ENCODE data around the gene DOK1.

DNA sequence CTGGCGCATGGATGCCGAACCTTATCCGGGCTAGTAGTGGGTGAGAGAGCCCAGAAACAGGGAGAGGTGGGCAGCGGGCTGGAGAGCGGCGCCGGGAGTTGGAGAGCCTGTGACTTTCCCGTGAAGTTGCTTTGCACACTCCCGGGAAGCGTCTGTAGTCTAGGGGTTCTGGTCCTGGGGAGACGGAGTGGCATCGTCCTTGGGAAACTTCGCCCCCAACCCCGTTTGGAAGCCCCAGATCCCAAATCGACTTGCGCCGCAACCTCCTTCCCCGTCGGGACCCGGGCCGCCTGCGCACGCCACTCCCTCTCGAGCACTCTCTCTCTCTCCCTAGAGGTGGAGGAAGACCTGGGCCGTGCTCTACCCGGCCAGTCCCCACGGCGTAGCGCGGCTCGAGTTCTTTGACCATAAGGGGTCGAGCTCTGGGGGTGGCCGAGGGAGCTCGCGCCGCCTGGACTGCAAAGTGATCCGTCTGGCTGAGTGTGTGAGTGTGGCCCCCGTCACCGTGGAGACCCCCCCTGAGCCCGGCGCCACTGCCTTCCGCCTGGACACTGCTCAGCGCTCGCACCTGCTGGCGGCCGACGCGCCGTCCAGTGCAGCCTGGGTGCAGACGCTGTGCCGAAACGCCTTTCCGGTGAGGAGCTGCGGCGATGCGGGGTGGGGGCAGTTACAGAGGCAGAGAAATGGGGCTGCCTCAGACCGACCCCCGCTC is 456 bp downstream of the DOK1 start:
- TF ChIP-seq POLR2A (IDR thresholded peaks at IDR 0.05): no peak
- TF ChIP-seq, protein P1, sequence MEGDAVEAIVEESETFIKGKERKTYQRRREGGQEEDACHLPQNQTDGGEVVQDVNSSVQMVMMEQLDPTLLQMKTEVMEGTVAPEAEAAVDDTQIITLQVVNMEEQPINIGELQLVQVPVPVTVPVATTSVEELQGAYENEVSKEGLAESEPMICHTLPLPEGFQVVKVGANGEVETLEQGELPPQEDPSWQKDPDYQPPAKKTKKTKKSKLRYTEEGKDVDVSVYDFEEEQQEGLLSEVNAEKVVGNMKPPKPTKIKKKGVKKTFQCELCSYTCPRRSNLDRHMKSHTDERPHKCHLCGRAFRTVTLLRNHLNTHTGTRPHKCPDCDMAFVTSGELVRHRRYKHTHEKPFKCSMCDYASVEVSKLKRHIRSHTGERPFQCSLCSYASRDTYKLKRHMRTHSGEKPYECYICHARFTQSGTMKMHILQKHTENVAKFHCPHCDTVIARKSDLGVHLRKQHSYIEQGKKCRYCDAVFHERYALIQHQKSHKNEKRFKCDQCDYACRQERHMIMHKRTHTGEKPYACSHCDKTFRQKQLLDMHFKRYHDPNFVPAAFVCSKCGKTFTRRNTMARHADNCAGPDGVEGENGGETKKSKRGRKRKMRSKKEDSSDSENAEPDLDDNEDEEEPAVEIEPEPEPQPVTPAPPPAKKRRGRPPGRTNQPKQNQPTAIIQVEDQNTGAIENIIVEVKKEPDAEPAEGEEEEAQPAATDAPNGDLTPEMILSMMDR (IDR thresholded peaks at IDR 0.05): no peak

Measured in uterus (tissue), 2 donors.